HFF-Myc (cell line): ENCODE measurements around the gene FOXM1.

Source experiments
- DNase-seq: peaks from one replicate; pipeline ENCODE4 v3.0.0-alpha.2; 2011; ENCODE audit warnings: low read depth; ENCODE audit errors: extremely low read depth
- H3K4me3 ChIP-seq: replicated peaks from 2 replicates; pipeline ENCODE4 v1.5.1; 2011; ENCODE audit warnings: low read depth, mild to moderate bottlenecking, control low read depth, low read length
- TF ChIP-seq, protein P1 (sequence below): IDR thresholded peaks from 2 replicates; pipeline ENCODE4 v1.5.1; 2012; ENCODE audit warnings: mild to moderate bottlenecking, low read depth, low read length, control low read depth; ENCODE audit errors: missing control alignments

The FOXM1 gene

DNA sequence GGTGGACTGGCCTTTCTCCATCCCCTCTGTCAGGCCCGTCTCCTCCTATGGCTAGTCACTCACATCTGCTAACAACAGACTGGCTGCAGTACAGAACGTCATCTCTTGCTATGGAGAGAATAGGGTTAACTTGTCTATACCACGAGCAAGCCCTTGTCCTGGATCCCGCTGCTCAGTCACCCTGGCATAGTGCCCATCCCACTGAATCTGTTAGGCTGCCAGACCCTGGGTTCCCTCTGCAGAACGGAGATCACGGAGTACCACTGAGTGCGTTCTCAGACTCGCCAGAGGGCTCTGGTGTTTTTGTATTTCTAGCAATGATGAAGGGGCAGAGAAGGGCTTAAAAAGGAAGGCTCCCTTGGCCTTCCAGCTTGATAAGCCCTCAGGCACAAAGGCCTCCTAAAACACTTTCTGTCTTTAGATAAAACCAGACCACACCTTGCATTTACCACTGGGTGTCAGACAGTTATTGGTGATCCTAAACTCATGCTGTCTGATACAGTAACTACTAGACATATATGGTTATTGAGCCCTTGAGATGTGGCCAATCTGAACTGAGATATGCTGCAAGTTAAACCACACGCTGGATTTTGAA is 35.8 kb downstream of the FOXM1 start:
- no peak for DNase-seq
- TF ChIP-seq, protein P1, sequence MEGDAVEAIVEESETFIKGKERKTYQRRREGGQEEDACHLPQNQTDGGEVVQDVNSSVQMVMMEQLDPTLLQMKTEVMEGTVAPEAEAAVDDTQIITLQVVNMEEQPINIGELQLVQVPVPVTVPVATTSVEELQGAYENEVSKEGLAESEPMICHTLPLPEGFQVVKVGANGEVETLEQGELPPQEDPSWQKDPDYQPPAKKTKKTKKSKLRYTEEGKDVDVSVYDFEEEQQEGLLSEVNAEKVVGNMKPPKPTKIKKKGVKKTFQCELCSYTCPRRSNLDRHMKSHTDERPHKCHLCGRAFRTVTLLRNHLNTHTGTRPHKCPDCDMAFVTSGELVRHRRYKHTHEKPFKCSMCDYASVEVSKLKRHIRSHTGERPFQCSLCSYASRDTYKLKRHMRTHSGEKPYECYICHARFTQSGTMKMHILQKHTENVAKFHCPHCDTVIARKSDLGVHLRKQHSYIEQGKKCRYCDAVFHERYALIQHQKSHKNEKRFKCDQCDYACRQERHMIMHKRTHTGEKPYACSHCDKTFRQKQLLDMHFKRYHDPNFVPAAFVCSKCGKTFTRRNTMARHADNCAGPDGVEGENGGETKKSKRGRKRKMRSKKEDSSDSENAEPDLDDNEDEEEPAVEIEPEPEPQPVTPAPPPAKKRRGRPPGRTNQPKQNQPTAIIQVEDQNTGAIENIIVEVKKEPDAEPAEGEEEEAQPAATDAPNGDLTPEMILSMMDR = no peak
- no peak overlapping the region for H3K4me3 ChIP-seq

DNA sequence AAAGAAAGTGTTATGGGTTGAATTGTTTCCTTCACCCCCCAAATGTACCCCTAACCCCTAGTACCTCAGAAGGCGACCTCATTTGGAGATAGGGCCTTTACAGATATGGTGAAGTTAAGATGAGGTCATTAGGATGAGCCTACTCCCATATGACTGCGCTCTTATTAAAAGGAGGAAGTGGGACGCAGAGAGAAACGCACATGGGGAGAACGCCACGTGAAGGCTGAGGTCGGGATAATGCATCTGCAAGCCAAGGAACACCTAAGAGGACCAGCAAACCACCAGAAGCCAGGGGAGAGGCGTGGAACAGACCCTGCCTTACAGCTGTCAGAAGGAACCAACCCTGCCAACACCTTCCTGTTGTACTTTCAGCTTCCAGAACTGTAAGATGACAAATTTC is 40.4 kb downstream of the FOXM1 start:
- no peak for DNase-seq
- H3K4me3 ChIP-seq = no peak overlapping the region
- TF ChIP-seq, protein P1 = no peak

DNA sequence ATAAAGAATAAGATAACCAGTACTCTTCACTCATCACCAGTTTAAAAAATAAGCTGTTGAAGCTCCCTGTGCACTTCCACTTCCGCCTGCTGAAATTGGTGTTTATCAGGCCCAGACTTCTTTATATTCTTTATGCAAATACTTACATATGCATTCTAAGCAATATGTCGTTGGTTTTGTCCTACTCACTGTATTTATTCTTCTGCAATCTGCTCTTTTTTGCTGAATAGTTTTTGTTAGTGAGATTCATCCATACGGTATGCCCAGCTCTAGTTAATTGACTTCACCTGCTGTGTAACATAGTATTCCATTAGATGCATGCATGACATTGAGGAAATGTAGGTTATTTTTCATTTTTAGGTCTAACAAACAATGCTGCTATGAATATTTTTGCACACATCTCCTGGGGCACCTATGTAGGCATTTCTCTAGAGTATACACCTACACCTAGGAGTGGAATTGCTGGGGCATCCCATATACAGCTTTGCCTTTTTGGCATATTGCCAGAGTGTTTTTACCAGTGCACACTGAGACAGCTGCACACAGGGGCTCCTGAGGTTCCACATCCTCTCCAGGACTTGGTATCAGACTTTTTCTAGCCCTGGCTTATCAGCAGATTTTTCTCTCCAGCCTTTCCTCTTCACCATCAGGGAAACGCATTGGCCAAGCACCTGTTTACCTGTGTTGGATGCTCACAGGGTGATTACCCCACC is 41.1 kb downstream of the FOXM1 start:
- TF ChIP-seq, protein P1 = no peak
- no peak for DNase-seq
- no peak overlapping the region for H3K4me3 ChIP-seq

- H3K4me3 ChIP-seq = no peak within 1 kb of the TSS
- TF ChIP-seq, protein P1 = no peak
- peak; percentile 25 for DNase-seq
These were observed 42.1 kb downstream of the FOXM1 start, which contains the start of gene NRIP2 for GRCh38 chr12:2834581-2835491. Gene NRIP2 (minus strand): TSS chr12:2835035. CDS start chr12:2834983, 52 bp downstream.

DNA sequence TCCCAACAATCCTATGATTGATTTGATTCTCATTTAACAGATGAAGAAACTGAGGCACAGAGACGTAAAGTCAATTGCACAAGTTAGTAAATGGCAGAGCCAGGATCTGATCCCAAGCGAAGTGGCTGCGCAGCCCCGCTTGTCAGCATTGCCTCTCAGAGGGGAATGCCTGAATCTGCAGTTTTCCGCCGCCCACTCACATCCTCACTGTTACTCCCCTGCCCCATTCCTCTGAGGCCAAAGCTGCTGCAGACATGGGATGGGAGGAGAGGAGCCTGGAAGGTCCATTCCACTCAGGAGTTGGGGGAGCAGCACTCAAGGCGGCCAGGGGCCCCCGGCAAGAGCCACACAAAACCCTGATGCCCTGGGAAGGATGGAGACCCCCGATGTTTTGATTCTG is 43.2 kb downstream of the FOXM1 start:
- TF ChIP-seq, protein P1 = no peak

DNA sequence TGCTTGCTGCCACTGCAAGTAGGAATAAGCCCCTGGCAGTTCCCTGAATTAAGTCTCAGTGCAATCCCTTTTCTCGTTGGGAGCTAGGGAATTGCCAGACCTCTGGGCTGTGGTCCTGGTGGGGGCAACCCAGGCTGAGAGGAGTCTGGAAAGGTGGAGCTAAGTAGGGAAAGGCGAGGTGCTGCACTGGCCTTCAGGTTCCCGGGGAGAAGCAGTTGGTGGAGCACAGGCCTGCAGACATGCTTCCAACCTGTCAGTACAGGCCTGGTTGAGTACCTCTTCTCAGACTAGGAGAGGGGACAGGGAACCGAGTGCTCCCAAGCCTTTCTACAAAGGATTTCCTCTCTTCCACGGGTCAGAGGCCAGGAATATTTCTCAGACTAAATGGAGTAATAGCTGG is 43.6 kb downstream of the FOXM1 start:
- DNase-seq = no peak
- H3K4me3 ChIP-seq = no peak overlapping the region
- TF ChIP-seq, protein P1 = no peak

More for the DNA sequence above, 43.2 kb downstream of the FOXM1 start:
- DNase-seq = no peak
- no peak overlapping the region for H3K4me3 ChIP-seq
